GM21786 (cell line): Measurements from ENCODE around the gene MED14.

ENCODE experiments used
- ATAC-seq: cut with Tn5 transposase; IDR thresholded peaks from one replicate; pipeline ENCODE4 v1.9.1; 2021; ENCODE audit not compliant: unreplicated experiment

Gene MED14

GRCh38 chrX:40663880-40664630 lies 71.3 kb downstream of the MED14 start:
- ATAC-seq = no peak

GRCh38 chrX:40663078-40663740 lies 72.1 kb downstream of the MED14 start:
- peak; percentile 61 for ATAC-seq

GRCh38 chrX:40661489-40661888 lies 73.9 kb downstream of the MED14 start:
- no peak for ATAC-seq

GRCh38 chrX:40660381-40660780 lies 75.0 kb downstream of the MED14 start:
- ATAC-seq = no peak

GRCh38 chrX:40653535-40653934 lies 81.8 kb downstream of the MED14 start:
- ATAC-seq = no peak

- no peak for ATAC-seq
Measured at GRCh38 chrX:40652664-40653063, 82.7 kb downstream of the MED14 start.

- no peak for ATAC-seq
Measured at GRCh38 chrX:40651620-40652223, 83.6 kb downstream of the MED14 start.

GRCh38 chrX:40647307-40648197 lies 87.8 kb downstream of the MED14 start, which contains the start of gene CXorf38:
Gene CXorf38 (minus strand): TSS chrX:40647561. CDS start chrX:40647520, 41 bp downstream.
- ATAC-seq = peak; percentile 68

GRCh38 chrX:40646489-40647306 lies 88.6 kb downstream of the MED14 start:
- ATAC-seq = peak; percentile 11

- ATAC-seq = peak; percentile 47
Measured at GRCh38 chrX:40644821-40645358, 90.5 kb downstream of the MED14 start.

- ATAC-seq = no peak
Measured at GRCh38 chrX:40644176-40644575, 91.2 kb downstream of the MED14 start.

- no peak for ATAC-seq
Measured at GRCh38 chrX:40637687-40638086, 97.7 kb downstream of the MED14 start.

- no peak for ATAC-seq
Measured at GRCh38 chrX:40632199-40632598, 103.1 kb downstream of the MED14 start.

GRCh38 chrX:40628506-40628905 lies 106.8 kb downstream of the MED14 start:
- ATAC-seq = no peak

- no peak for ATAC-seq
Measured at GRCh38 chrX:40625294-40625693, 110.0 kb downstream of the MED14 start.

- no peak for ATAC-seq
Measured at GRCh38 chrX:40623665-40624064, 111.7 kb downstream of the MED14 start.

GRCh38 chrX:40623139-40623536 lies 112.2 kb downstream of the MED14 start, which contains the start of gene MPC1L:
Gene MPC1L (plus strand): TSS chrX:40623428. CDS start chrX:40623566, 138 bp downstream.
- ATAC-seq = no peak

GRCh38 chrX:40622479-40623138 lies 112.7 kb downstream of the MED14 start:
- no peak for ATAC-seq

GRCh38 chrX:40617566-40617965 lies 117.8 kb downstream of the MED14 start:
- no peak for ATAC-seq
